ENCODE measurements around the gene TEAD3. TPM values are rescaled to one million over a fixed set of nuclear protein-coding genes. Genes with fewer than 3 reads are reported as not detected.

TEAD3 gene
- total and polyA plus RNA-seq, 4 donors = 16.7 to 78.0 (median 48.9) TPM

GRCh38 chr6:35484921-35485392 is 11.9 kb downstream of the TEAD3 start:
- no peak overlapping the region for H3K4me3 ChIP-seq (ENCODE audit: low read length in 2 of 2)
- intact Hi-C loops (cut with DNase I) = no loop called here
- H3K9me3 ChIP-seq (ENCODE audit: control insufficient read depth, low read length) = no peaks in the 10 kb centered on the region
- H3K36me3 ChIP-seq (ENCODE audit: control insufficient read depth in 1 of 2, insufficient read depth in 2 of 2, low read length in 1 of 2) = no peaks in the 10 kb centered on the region
- H3K4me1 ChIP-seq (ENCODE audit: control insufficient read depth in 1 of 2, insufficient read depth in 2 of 2, low read length in 2 of 2) = peaks cover 0 to 3% of the 10 kb centered on the region in 2 donors
- DNase-seq (peak; percentile 46 to 72), ATAC-seq (ENCODE audit: low FRiP score) (no peak)
- WGBS, 2 donors = 80 to 87% methylated on average over 7 of the region's 7 CpGs
- H3K27ac ChIP-seq (ENCODE audit: low read depth in 1 of 2, low read length in 2 of 2) = peak overlapping the region; percentile 46 to 79
- no peaks in the 10 kb centered on the region for H3K27me3 ChIP-seq (ENCODE audit: control insufficient read depth in 1 of 2, insufficient read depth in 2 of 2, low read length in 1 of 2)

- Histone ChIP-seq H3K27ac (ENCODE audit: low read depth in 1 of 2, low read length in 2 of 2) (no peak overlapping the region), H3K4me3 (ENCODE audit: low read length in 2 of 2) (no peak overlapping the region)
- ATAC-seq (ENCODE audit: low FRiP score) = no peak
Measured at GRCh38 chr6:35483893-35484645, 12.8 kb downstream of the TEAD3 start.

GRCh38 chr6:35483490-35483889 is 13.4 kb downstream of the TEAD3 start:
- Histone ChIP-seq H3K9me3 (ENCODE audit: control insufficient read depth, low read length) (no peaks in the 10 kb centered on the region), H3K27ac (ENCODE audit: low read depth in 1 of 2, low read length in 2 of 2) (no peak overlapping the region), H3K36me3 (ENCODE audit: control insufficient read depth in 1 of 2, insufficient read depth in 2 of 2, low read length in 1 of 2) (peaks cover 2 to 3% of the 10 kb centered on the region in 2 donors), H3K27me3 (ENCODE audit: control insufficient read depth in 1 of 2, insufficient read depth in 2 of 2, low read length in 1 of 2) (no peaks in the 10 kb centered on the region), H3K4me3 (ENCODE audit: low read length in 2 of 2) (no peak overlapping the region), H3K4me1 (ENCODE audit: control insufficient read depth in 1 of 2, insufficient read depth in 2 of 2, low read length in 2 of 2) (peaks cover 0 to 3% of the 10 kb centered on the region in 2 donors)
- intact Hi-C loops (cut with DNase I) = no loop called here
- ATAC-seq (ENCODE audit: low FRiP score) = no peak
- peak in 1 of 2 donors; percentile 44 for DNase-seq
- WGBS, 2 donors = 83 to 89% methylated on average over 3 of the region's 3 CpGs

More at GRCh38 chr6:35483893-35484645, 12.8 kb downstream of the TEAD3 start:
- 86 to 87% methylated on average over 13 of the region's 13 CpGs for WGBS, 2 donors
- peaks cover 0 to 3% of the 10 kb centered on the region in 2 donors for H3K4me1 ChIP-seq (ENCODE audit: control insufficient read depth in 1 of 2, insufficient read depth in 2 of 2, low read length in 2 of 2)
- H3K9me3 ChIP-seq (ENCODE audit: control insufficient read depth, low read length) = no peaks in the 10 kb centered on the region
- DNase-seq = peak in 1 of 2 donors; percentile 19
- no peaks in the 10 kb centered on the region for H3K27me3 ChIP-seq (ENCODE audit: control insufficient read depth in 1 of 2, insufficient read depth in 2 of 2, low read length in 1 of 2)
- H3K36me3 ChIP-seq (ENCODE audit: control insufficient read depth in 1 of 2, insufficient read depth in 2 of 2, low read length in 1 of 2) = peaks cover 2 to 3% of the 10 kb centered on the region in 2 donors
- intact Hi-C loops (cut with DNase I) = no loop called here

DNA sequence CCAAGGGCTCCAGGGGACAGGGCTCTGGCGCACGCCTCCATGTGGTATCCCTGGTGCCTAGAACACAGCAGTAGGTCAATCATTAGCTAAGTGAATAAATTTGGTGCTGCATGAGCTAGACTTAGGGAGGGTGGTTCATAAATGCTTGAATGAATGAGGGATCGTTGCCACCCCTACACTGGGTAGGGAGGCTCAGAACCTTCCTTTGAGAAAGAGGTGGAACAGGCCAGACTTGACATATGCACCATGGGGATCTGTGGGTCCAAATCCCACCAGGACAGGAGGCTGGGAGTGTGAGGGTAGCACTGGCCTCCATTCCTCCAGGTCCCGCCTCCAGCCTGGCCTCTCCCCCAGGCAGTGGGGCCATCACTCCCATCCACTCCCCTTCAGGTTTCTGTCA is 13.8 kb downstream of the TEAD3 start:
- Histone ChIP-seq H3K27ac (ENCODE audit: low read depth in 1 of 2, low read length in 2 of 2) (no peak overlapping the region), H3K36me3 (ENCODE audit: control insufficient read depth in 1 of 2, insufficient read depth in 2 of 2, low read length in 1 of 2) (peaks cover 6 to 7% of the 10 kb centered on the region in 2 donors), H3K27me3 (ENCODE audit: control insufficient read depth in 1 of 2, insufficient read depth in 2 of 2, low read length in 1 of 2) (no peaks in the 10 kb centered on the region), H3K4me3 (ENCODE audit: low read length in 2 of 2) (no peak overlapping the region), H3K4me1 (ENCODE audit: control insufficient read depth in 1 of 2, insufficient read depth in 2 of 2, low read length in 2 of 2) (peaks cover 0 to 3% of the 10 kb centered on the region in 2 donors), H3K9me3 (ENCODE audit: control insufficient read depth, low read length) (no peaks in the 10 kb centered on the region)
- DNase-seq (no peak), ATAC-seq (ENCODE audit: low FRiP score) (no peak)
- intact Hi-C loops (cut with DNase I) = no loop called here
- WGBS, 2 donors = 95 to 96% methylated on average over 4 of the region's 4 CpGs

DNA sequence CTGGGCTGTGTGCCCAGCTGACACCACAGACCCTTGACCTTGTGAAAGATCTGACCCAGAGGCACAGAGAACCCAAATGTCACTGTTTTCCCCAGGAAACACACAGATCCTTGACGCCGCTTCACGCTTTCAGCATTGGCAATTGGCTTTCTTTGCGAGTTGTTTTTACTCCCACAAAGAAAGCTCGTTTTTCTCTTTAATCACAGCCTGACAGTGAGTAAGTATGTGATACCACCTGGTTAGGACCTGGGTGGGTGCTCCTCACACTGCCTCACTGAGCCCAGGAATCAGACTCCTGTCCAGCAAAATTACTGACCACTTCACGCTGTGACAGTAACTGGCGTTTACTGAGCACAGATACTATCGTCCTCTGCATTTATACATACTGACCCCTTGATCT is 15.7 kb downstream of the TEAD3 start:
- Histone ChIP-seq H3K27me3 (ENCODE audit: control insufficient read depth in 1 of 2, insufficient read depth in 2 of 2, low read length in 1 of 2) (no peaks in the 10 kb centered on the region), H3K4me3 (ENCODE audit: low read length in 2 of 2) (no peak overlapping the region), H3K4me1 (ENCODE audit: control insufficient read depth in 1 of 2, insufficient read depth in 2 of 2, low read length in 2 of 2) (peaks cover 0 to 3% of the 10 kb centered on the region in 2 donors), H3K27ac (ENCODE audit: low read depth in 1 of 2, low read length in 2 of 2) (no peak overlapping the region), H3K36me3 (ENCODE audit: control insufficient read depth in 1 of 2, insufficient read depth in 2 of 2, low read length in 1 of 2) (peaks cover 7% of the 10 kb centered on the region in 2 donors), H3K9me3 (ENCODE audit: control insufficient read depth, low read length) (no peaks in the 10 kb centered on the region)
- intact Hi-C loops (cut with DNase I) = no loop called here
- WGBS, 2 donors = 87 to 88% methylated on average over 8 of the region's 8 CpGs
- ATAC-seq (ENCODE audit: low FRiP score) (no peak), DNase-seq (no peak)

- Histone ChIP-seq H3K27ac (ENCODE audit: low read depth in 1 of 2, low read length in 2 of 2) (no peak overlapping the region), H3K9me3 (ENCODE audit: control insufficient read depth, low read length) (no peaks in the 10 kb centered on the region), H3K36me3 (ENCODE audit: control insufficient read depth in 1 of 2, insufficient read depth in 2 of 2, low read length in 1 of 2) (peaks cover 7% of the 10 kb centered on the region in 2 donors), H3K4me3 (ENCODE audit: low read length in 2 of 2) (no peak overlapping the region), H3K27me3 (ENCODE audit: control insufficient read depth in 1 of 2, insufficient read depth in 2 of 2, low read length in 1 of 2) (no peaks in the 10 kb centered on the region), H3K4me1 (ENCODE audit: control insufficient read depth in 1 of 2, insufficient read depth in 2 of 2, low read length in 2 of 2) (no peaks in the 10 kb centered on the region)
- WGBS, 2 donors = 94 to 95% methylated on average over 12 of the region's 12 CpGs
- DNase-seq (no peak), ATAC-seq (ENCODE audit: low FRiP score) (no peak)
- intact Hi-C loops (cut with DNase I) = no loop called here
Measured at GRCh38 chr6:35480176-35480575, 16.7 kb downstream of the TEAD3 start.

GRCh38 chr6:35478259-35478658 is 18.6 kb downstream of the TEAD3 start:
- Histone ChIP-seq H3K9me3 (ENCODE audit: control insufficient read depth, low read length) (no peaks in the 10 kb centered on the region), H3K4me1 (ENCODE audit: control insufficient read depth in 1 of 2, insufficient read depth in 2 of 2, low read length in 2 of 2) (no peaks in the 10 kb centered on the region), H3K36me3 (ENCODE audit: control insufficient read depth in 1 of 2, insufficient read depth in 2 of 2, low read length in 1 of 2) (peaks cover 7 to 12% of the 10 kb centered on the region in 2 donors), H3K4me3 (ENCODE audit: low read length in 2 of 2) (no peak overlapping the region), H3K27me3 (ENCODE audit: control insufficient read depth in 1 of 2, insufficient read depth in 2 of 2, low read length in 1 of 2) (no peaks in the 10 kb centered on the region), H3K27ac (ENCODE audit: low read depth in 1 of 2, low read length in 2 of 2) (no peak overlapping the region)
- intact Hi-C loops (cut with DNase I) = no loop called here
- ATAC-seq (ENCODE audit: low FRiP score) (no peak), DNase-seq (no peak)
- 94 to 97% methylated on average over 7 of the region's 7 CpGs for WGBS, 2 donors

GRCh38 chr6:35477551-35478179 is 19.2 kb downstream of the TEAD3 start:
- no peak for DNase-seq
- 91 to 93% methylated on average over 5 of the region's 5 CpGs for WGBS, 2 donors
- no peaks in the 10 kb centered on the region for H3K9me3 ChIP-seq (ENCODE audit: control insufficient read depth, low read length)
- peaks cover 7 to 14% of the 10 kb centered on the region in 2 donors for H3K36me3 ChIP-seq (ENCODE audit: control insufficient read depth in 1 of 2, insufficient read depth in 2 of 2, low read length in 1 of 2)
- intact Hi-C loops (cut with DNase I) = no loop called here
- H3K27me3 ChIP-seq (ENCODE audit: control insufficient read depth in 1 of 2, insufficient read depth in 2 of 2, low read length in 1 of 2) = no peaks in the 10 kb centered on the region
- no peak overlapping the region for H3K4me3 ChIP-seq (ENCODE audit: low read length in 2 of 2)
- H3K27ac ChIP-seq (ENCODE audit: low read depth in 1 of 2, low read length in 2 of 2) = no peak overlapping the region
- ATAC-seq (ENCODE audit: low FRiP score) = no peak
- no peaks in the 10 kb centered on the region for H3K4me1 ChIP-seq (ENCODE audit: control insufficient read depth in 1 of 2, insufficient read depth in 2 of 2, low read length in 2 of 2)

DNA sequence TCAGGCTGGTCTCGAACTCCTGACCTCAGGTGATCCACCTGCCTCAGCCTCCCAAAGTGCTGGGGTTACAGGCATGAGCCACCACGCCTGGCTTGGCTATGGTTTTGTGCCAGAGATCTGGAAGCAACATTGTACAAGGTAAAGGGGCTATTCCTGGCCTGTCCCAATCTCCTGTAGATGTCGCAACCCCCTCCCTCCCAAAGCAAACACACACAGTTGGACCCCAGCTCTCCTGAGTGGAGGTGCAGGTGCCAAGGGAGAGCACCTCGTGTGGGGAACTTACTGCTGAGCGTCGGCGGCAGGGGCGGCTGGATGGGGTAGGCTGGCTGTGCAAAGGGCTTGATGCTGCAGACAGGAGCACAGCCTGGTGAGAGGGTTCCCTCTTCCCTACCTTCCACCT is 19.9 kb downstream of the TEAD3 start:
- peaks cover 7 to 14% of the 10 kb centered on the region in 2 donors for H3K36me3 ChIP-seq (ENCODE audit: control insufficient read depth in 1 of 2, insufficient read depth in 2 of 2, low read length in 1 of 2)
- H3K4me3 ChIP-seq (ENCODE audit: low read length in 2 of 2) = no peak overlapping the region
- intact Hi-C loops (cut with DNase I) = no loop called here
- ATAC-seq (ENCODE audit: low FRiP score) = no peak
- no peak overlapping the region for H3K27ac ChIP-seq (ENCODE audit: low read depth in 1 of 2, low read length in 2 of 2)
- H3K4me1 ChIP-seq (ENCODE audit: control insufficient read depth in 1 of 2, insufficient read depth in 2 of 2, low read length in 2 of 2) = no peaks in the 10 kb centered on the region
- no peak for DNase-seq
- no peaks in the 10 kb centered on the region for H3K9me3 ChIP-seq (ENCODE audit: control insufficient read depth, low read length)
- WGBS, 2 donors = 72 to 76% methylated on average over 8 of the region's 8 CpGs
- H3K27me3 ChIP-seq (ENCODE audit: control insufficient read depth in 1 of 2, insufficient read depth in 2 of 2, low read length in 1 of 2) = no peaks in the 10 kb centered on the region
